GM19193 (cell line): ENCODE measurements around the gene IL20.

Experiments
- POLR2A ChIP-seq: IDR thresholded peaks from 4 replicates; pipeline ENCODE4 v1.6.1; 2011; ENCODE audit not compliant: insufficient read depth, insufficient read length; ENCODE audit errors: extremely low read depth

Gene IL20

GRCh38 chr1:206902702-206903101 lies 37.3 kb downstream of the IL20 start:
- peak; percentile 37 for TF ChIP-seq POLR2A

GRCh38 chr1:206903687-206904086 lies 38.3 kb downstream of the IL20 start:
- no peak for TF ChIP-seq POLR2A

- no peak for TF ChIP-seq POLR2A
Measured at GRCh38 chr1:206904423-206905142, 39.2 kb downstream of the IL20 start.

GRCh38 chr1:206905295-206906164 lies 40.1 kb downstream of the IL20 start:
- TF ChIP-seq POLR2A = no peak

GRCh38 chr1:206907304-206907991 lies 42.0 kb downstream of the IL20 start:
- TF ChIP-seq POLR2A = no peak

- no peak for TF ChIP-seq POLR2A
Measured at GRCh38 chr1:206908038-206908437, 42.6 kb downstream of the IL20 start.

- peak; percentile 26 for TF ChIP-seq POLR2A
Measured at GRCh38 chr1:206909161-206909882, 43.9 kb downstream of the IL20 start.

GRCh38 chr1:206909883-206910318 lies 44.5 kb downstream of the IL20 start:
- TF ChIP-seq POLR2A = no peak

GRCh38 chr1:206911064-206911663 lies 45.7 kb downstream of the IL20 start:
- TF ChIP-seq POLR2A = no peak

GRCh38 chr1:206912445-206913095 lies 47.1 kb downstream of the IL20 start:
- TF ChIP-seq POLR2A = peak; percentile 26

- TF ChIP-seq POLR2A = no peak
Measured at GRCh38 chr1:206913766-206914537, 48.5 kb downstream of the IL20 start.

GRCh38 chr1:206915030-206915735 lies 49.8 kb downstream of the IL20 start:
- no peak for TF ChIP-seq POLR2A
